Measurements from ENCODE around the gene PDHA2.

DNA sequence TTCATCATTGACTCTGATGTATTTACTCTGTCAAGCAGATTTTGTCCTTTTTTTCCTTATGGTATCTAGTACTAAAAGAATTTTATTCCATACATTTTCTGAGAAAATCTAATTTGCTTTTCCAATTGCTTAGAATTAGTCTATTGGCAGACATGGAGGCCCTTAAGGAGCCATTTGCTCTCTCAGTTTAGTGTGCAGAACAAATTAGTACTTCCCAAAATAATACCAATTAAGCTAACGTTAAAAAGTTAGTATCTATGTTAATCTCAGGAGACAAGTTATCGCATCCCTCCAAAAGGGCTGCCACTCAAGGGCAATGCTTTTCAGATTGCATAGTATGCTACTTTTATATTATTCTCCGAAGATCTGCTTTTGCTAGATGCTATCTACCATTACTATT is 47.7 kb downstream of the PDHA2 start:
- TF ChIP-seq CTCF (conservative IDR thresholded peaks at IDR 0.05) (no peak), EZH2 (IDR thresholded peaks at IDR 0.05; ENCODE audit: low read depth) (no peak)

All from PC-9 (cell line).